Panc1 (cell line): ENCODE measurements around the gene TPGS1. TPM values are rescaled to one million over a fixed set of nuclear protein-coding genes. Genes with fewer than 3 reads are reported as not detected.

Experiments used
- ATAC-seq: fragments of 200-7000 bp; cut with Tn5 transposase; 2 replicates; pipeline ENCODE4 v1.9.1; 2020; ENCODE audit warnings: mild to moderate bottlenecking, moderate library complexity
- BruUV-seq: library from RNA; stranded (reverse); fragments of 400-500 nt; replicated peaks from 2 replicates; lab custom pipeline; 2021; lab: Mats Ljungman, UMichigan
- CTCF ChIA-PET: fragments of 300-600 bp; sonication (Branson Sonifier 250); formaldehyde crosslinking; loops from one replicate; lab custom pipeline; 2022; ENCODE audit warnings: antibody characterized with exemption; lab: Charles Lee
- POLR2A ChIA-PET: fragments of 300-600 bp; sonication (Branson Sonifier 250); formaldehyde crosslinking; loops from one replicate; lab custom pipeline; 2022; ENCODE audit warnings: antibody characterized with exemption; lab: Charles Lee
- DNase-seq: peaks from one replicate; pipeline ENCODE4 v3.0.0-alpha.2; 2010; ENCODE audit warnings: low read depth, low spot score
- H3K27ac ChIP-seq: 2 replicates; pipeline ENCODE4 v1.5.1; 2011; ENCODE audit warnings: mild to moderate bottlenecking, low read length, inconsistent platforms
- H3K27me3 ChIP-seq: fragments of 200-500 bp; sonication (Bioruptor generic); 2 replicates; pipeline ENCODE4 v1.6.0; 2014; ENCODE audit warnings: low read length, inconsistent platforms; ENCODE audit not compliant: control insufficient read depth, insufficient read depth
- H3K36me3 ChIP-seq: fragments of 200-500 bp; sonication (Bioruptor generic); 2 replicates; pipeline ENCODE4 v1.5.1; 2014; ENCODE audit warnings: inconsistent platforms, mild to moderate bottlenecking, low read length, moderate library complexity; ENCODE audit not compliant: control insufficient read depth, insufficient read depth
- H3K4me1 ChIP-seq: 2 replicates; pipeline ENCODE4 v1.5.1; 2011; ENCODE audit warnings: inconsistent platforms, mild to moderate bottlenecking, low read length, moderate library complexity; ENCODE audit not compliant: control insufficient read depth, insufficient read depth
- H3K4me3 ChIP-seq, 2 experiments: 2 replicates each; pipeline ENCODE4 v1.5.1; 2011 to 2012; ENCODE audit warnings: low read depth in 2 of 2, low read length in 2 of 2, mild to moderate bottlenecking in 2 of 2, inconsistent platforms in 1 of 2, moderate library complexity in 1 of 2
- H3K9me3 ChIP-seq: fragments of 200-500 bp; sonication (Bioruptor generic); 2 replicates; pipeline ENCODE4 v1.5.1; 2014; ENCODE audit warnings: low read depth, mild to moderate bottlenecking, inconsistent platforms, low read length, moderate library complexity; ENCODE audit not compliant: control insufficient read depth, insufficient read depth
- POLR2AphosphoS5 ChIP-seq: IDR thresholded peaks from 2 replicates; pipeline ENCODE4 v1.6.1; 2012; ENCODE audit warnings: mild to moderate bottlenecking, low read depth, low read length, moderate library complexity
- SIN3A ChIP-seq: IDR thresholded peaks from 2 replicates; pipeline ENCODE4 v1.6.1; 2012; ENCODE audit warnings: low read depth, mild to moderate bottlenecking, low read length, moderate library complexity, borderline replicate concordance; ENCODE audit not compliant: insufficient read depth
- TCF7L2 ChIP-seq: IDR thresholded peaks from 2 replicates; pipeline ENCODE4 v1.6.1; 2011; ENCODE audit warnings: mild to moderate bottlenecking, low read depth, low read length, inconsistent platforms
- in situ Hi-C: cut with HindIII; loops from 2 replicates; pipeline ENCODE4 v1.10.0; 2016; ENCODE audit warnings: low sequenced_read_pairs, low pct_unique_long_range_greater_than_20kb
- intact Hi-C: fragments of 100-400 bp; cut with micrococcal nuclease; formaldehyde crosslinking; loops from one replicate; pipeline ENCODE4 v1.10.0; 2022; ENCODE audit not compliant: unreplicated experiment
- total RNA-seq: library from RNA; stranded (reverse); gene quantifications from one replicate; pipeline ENCODE4 v1.2.1, GENCODE V29; 2021; ENCODE audit not compliant: unreplicated experiment
- TF ChIP-seq, protein P1 (sequence below): fragments of 450-650 bp; IDR thresholded peaks from 2 replicates; pipeline ENCODE4 v1.5.1; 2017; ENCODE audit warnings: mild to moderate bottlenecking
- TF ChIP-seq, protein P2 (sequence below), 2 experiments: IDR thresholded peaks; 2 replicates each; pipeline ENCODE4 v1.6.1; 2011 to 2012; ENCODE audit warnings: low read depth in 2 of 2, control low read depth in 1 of 2, low read length in 1 of 2, mild to moderate bottlenecking in 1 of 2, moderate library complexity in 1 of 2; ENCODE audit not compliant: insufficient read depth in 1 of 2

Gene TPGS1
- total RNA-seq, 1 experiment from 2014 or later: 17.6 TPM

- H3K27me3 ChIP-seq: no peaks in the 10 kb centered on the region
- intact Hi-C loops: no loop called here
- DNase-seq (no peak), ATAC-seq (no peak)
- no peak overlapping the region for H3K4me3 ChIP-seq
- no peaks in the 10 kb centered on the region for H3K9me3 ChIP-seq
- POLR2A ChIA-PET: interaction anchor here (0.6 kb wide), 1 partner anchor 1308 kb away, joined by 3 read pairs; no protein-coding TSS in a partner anchor
- TF ChIP-seq, protein P1, sequence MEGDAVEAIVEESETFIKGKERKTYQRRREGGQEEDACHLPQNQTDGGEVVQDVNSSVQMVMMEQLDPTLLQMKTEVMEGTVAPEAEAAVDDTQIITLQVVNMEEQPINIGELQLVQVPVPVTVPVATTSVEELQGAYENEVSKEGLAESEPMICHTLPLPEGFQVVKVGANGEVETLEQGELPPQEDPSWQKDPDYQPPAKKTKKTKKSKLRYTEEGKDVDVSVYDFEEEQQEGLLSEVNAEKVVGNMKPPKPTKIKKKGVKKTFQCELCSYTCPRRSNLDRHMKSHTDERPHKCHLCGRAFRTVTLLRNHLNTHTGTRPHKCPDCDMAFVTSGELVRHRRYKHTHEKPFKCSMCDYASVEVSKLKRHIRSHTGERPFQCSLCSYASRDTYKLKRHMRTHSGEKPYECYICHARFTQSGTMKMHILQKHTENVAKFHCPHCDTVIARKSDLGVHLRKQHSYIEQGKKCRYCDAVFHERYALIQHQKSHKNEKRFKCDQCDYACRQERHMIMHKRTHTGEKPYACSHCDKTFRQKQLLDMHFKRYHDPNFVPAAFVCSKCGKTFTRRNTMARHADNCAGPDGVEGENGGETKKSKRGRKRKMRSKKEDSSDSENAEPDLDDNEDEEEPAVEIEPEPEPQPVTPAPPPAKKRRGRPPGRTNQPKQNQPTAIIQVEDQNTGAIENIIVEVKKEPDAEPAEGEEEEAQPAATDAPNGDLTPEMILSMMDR: no peak
- TF ChIP-seq, protein P2, sequence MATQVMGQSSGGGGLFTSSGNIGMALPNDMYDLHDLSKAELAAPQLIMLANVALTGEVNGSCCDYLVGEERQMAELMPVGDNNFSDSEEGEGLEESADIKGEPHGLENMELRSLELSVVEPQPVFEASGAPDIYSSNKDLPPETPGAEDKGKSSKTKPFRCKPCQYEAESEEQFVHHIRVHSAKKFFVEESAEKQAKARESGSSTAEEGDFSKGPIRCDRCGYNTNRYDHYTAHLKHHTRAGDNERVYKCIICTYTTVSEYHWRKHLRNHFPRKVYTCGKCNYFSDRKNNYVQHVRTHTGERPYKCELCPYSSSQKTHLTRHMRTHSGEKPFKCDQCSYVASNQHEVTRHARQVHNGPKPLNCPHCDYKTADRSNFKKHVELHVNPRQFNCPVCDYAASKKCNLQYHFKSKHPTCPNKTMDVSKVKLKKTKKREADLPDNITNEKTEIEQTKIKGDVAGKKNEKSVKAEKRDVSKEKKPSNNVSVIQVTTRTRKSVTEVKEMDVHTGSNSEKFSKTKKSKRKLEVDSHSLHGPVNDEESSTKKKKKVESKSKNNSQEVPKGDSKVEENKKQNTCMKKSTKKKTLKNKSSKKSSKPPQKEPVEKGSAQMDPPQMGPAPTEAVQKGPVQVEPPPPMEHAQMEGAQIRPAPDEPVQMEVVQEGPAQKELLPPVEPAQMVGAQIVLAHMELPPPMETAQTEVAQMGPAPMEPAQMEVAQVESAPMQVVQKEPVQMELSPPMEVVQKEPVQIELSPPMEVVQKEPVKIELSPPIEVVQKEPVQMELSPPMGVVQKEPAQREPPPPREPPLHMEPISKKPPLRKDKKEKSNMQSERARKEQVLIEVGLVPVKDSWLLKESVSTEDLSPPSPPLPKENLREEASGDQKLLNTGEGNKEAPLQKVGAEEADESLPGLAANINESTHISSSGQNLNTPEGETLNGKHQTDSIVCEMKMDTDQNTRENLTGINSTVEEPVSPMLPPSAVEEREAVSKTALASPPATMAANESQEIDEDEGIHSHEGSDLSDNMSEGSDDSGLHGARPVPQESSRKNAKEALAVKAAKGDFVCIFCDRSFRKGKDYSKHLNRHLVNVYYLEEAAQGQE (IDR thresholded peaks at IDR 0.05; ENCODE audit: insufficient read depth in 1 of 2, low read depth in 2 of 2, low read length in 1 of 2): no peak
- TF ChIP-seq POLR2AphosphoS5 (no peak), SIN3A (no peak), TCF7L2 (no peak)
- H3K4me1 ChIP-seq: peaks cover 8% of the 10 kb centered on the region
- BruUV-seq: no TSS peak
- H3K36me3 ChIP-seq: no peaks in the 10 kb centered on the region
- no peak overlapping the region for H3K27ac ChIP-seq
- CTCF ChIA-PET: no interaction called here
- in situ Hi-C loops: no loop called here
These were observed 12.2 kb downstream of the TPGS1 start for GRCh38 chr19:519449-519865.

DNA sequence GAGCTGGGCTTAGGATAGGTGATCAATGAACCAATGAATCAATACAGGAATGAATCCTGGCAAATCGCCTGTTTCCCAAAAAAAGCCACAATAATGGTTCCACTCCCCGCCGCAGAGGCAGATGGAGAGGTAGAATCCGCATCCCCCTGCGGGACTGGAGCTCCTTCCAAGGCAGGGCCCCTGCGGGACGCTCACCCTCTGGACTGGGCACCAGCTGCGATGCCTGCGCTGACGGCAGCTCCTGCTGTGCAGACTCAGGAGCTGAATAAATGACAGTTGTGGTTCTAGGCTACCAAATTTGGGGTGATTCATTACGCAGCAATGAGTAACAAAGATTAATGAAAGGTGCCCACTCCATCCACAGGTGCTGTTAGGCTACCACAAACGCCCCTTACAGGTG, 15.4 kb downstream of the TPGS1 start:
- TF ChIP-seq, protein P2 (IDR thresholded peaks at IDR 0.05; ENCODE audit: insufficient read depth in 1 of 2, low read depth in 2 of 2, low read length in 1 of 2): no peak
- TF ChIP-seq, protein P1: no peak
- no peak for TF ChIP-seq TCF7L2
- Histone ChIP-seq H3K4me1 (peaks cover 7% of the 10 kb centered on the region; the same call in 1 of the 2 replicates), H3K9me3 (no peaks in the 10 kb centered on the region), H3K36me3 (no peaks in the 10 kb centered on the region), H3K4me3 (no peak overlapping the region), H3K27me3 (no peaks in the 10 kb centered on the region), H3K27ac (no peak overlapping the region)
- intact Hi-C loops (no loop called here), in situ Hi-C loops (no loop called here)
- BruUV-seq: no TSS peak
- ATAC-seq: no peak
- DNase-seq: no peak
- POLR2A ChIA-PET: no interaction called here
- CTCF ChIA-PET: no interaction called here
